KG1 (cell line): ENCODE measurements around the gene ADARB2.

Experiments used
- DNase-seq: peaks from one replicate; lab custom pipeline; 2025; lab: John Stamatoyannopoulos, UW

ADARB2 gene

GRCh38 chr10:1284076-1284475 lies 453.2 kb downstream of the ADARB2 start:
- no peak for DNase-seq

- DNase-seq, result no peak
These were observed 455.9 kb downstream of the ADARB2 start for GRCh38 chr10:1281405-1281782.

- DNase-seq, result no peak
These were observed 456.6 kb downstream of the ADARB2 start for GRCh38 chr10:1280466-1281404.

GRCh38 chr10:1278306-1278705 lies 459.0 kb downstream of the ADARB2 start:
- no peak for DNase-seq

- no peak for DNase-seq
These were observed 462.4 kb downstream of the ADARB2 start for GRCh38 chr10:1274701-1275544.

GRCh38 chr10:1274111-1274661 lies 463.1 kb downstream of the ADARB2 start:
- DNase-seq, result no peak

- no peak for DNase-seq
These were observed 463.8 kb downstream of the ADARB2 start for GRCh38 chr10:1273372-1274105.

GRCh38 chr10:1272777-1273161 lies 464.6 kb downstream of the ADARB2 start:
- no peak for DNase-seq

- DNase-seq, result no peak
These were observed 465.1 kb downstream of the ADARB2 start for GRCh38 chr10:1272079-1272776.

- no peak for DNase-seq
These were observed 466.4 kb downstream of the ADARB2 start for GRCh38 chr10:1270906-1271305.

- DNase-seq, result no peak
These were observed 466.8 kb downstream of the ADARB2 start for GRCh38 chr10:1270490-1270889.

GRCh38 chr10:1268831-1269230 lies 468.5 kb downstream of the ADARB2 start:
- no peak for DNase-seq

GRCh38 chr10:1267568-1267967 lies 469.8 kb downstream of the ADARB2 start:
- no peak for DNase-seq

- DNase-seq, result no peak
These were observed 470.2 kb downstream of the ADARB2 start for GRCh38 chr10:1267148-1267547.

- DNase-seq, result no peak
These were observed 471.1 kb downstream of the ADARB2 start for GRCh38 chr10:1266033-1266802.

- DNase-seq, result no peak
These were observed 473.3 kb downstream of the ADARB2 start for GRCh38 chr10:1264001-1264400.

- no peak for DNase-seq
These were observed 480.1 kb downstream of the ADARB2 start for GRCh38 chr10:1257274-1257673.

- DNase-seq, result peak; percentile 2
These were observed 480.9 kb downstream of the ADARB2 start for GRCh38 chr10:1256432-1256725.

- no peak for DNase-seq
These were observed 481.5 kb downstream of the ADARB2 start for GRCh38 chr10:1255600-1256431.

- DNase-seq, result no peak
These were observed 482.2 kb downstream of the ADARB2 start for GRCh38 chr10:1255118-1255517.
